NCI-H2029 treated with DMSO at 0.1 percent for 48 hours (cell line): ENCODE results near the gene CPN2.
A peak's percentile ranks its signal among the peaks of the same experiment; 100 is the strongest.

Experiments used
- DNase-seq: peaks from one replicate; lab custom pipeline; 2025; lab: John Stamatoyannopoulos, UW

CPN2 gene

DNA sequence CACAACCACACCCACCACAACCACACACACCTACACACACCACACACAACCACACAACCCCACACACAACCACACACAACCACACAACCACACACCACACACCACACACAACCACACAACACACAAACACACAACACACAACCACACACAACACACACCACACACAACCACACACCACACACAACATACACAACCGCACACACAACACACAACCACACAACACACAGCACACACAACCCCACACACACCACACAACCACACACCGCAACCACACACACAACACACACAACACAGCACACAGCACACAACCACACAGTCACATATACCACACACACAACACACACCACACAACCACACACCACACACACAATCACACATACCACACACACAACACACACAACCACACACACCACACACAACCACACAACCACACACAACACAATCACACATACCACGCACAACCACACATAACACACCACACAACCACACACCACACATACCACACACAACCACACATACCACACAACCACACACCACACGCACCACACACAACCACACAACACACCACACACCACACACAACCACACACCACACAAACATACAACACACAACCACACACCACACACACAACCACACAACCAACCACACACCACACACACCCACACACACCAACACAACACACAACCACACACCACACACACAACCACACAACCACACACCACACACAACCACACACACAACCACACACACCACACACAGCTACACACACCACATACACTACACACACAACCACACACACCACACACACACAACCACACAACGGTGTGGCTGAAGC, 23.7 kb downstream of the CPN2 start:
- no peak for DNase-seq

DNA sequence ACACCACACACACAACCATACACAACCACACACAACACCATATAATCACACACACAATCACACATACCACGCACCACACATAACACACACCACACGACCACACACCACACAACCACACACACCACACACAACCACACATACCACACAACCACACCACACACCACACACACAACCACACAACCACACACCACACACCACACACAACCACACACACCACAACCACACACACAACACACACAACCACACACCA, 24.2 kb downstream of the CPN2 start:
- no peak for DNase-seq

GRCh38 chr3:194326192-194326967, 24.7 kb downstream of the CPN2 start:
- no peak for DNase-seq

DNA sequence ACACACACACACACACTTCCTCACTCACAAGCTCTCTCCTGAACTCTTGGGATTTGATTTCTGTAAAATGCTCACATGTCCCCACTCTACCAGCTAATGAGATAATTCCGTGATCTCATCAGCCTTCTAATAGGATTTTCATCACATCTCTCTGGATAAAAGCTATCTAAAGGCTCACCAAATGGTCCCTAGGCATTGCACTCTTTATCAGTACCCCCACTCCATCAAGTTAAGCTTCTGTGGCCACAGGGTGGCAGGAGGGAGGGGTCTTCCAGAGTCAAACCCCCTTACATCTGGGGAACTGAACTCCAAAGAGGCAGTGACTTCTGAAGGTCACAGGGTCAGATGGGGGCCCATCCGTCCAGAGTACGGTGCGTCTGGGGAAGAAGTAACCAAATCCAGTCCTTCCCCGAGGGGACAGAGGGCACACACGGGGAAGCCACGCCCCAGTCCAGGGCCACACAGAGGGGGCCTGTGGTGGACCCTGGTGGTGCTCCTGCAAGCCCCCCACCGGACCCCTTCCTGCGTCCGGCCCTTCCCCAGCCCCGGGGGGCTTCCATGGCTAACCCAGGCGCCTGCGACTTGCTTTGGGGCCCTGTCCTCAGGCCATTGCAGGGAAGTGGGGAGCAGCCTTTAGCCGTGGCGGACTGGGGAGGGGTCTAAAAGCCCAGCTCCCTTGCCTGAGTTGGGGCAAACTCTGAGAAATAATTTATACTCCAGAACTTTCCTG, 25.5 kb downstream of the CPN2 start:
- DNase-seq: no peak

DNA sequence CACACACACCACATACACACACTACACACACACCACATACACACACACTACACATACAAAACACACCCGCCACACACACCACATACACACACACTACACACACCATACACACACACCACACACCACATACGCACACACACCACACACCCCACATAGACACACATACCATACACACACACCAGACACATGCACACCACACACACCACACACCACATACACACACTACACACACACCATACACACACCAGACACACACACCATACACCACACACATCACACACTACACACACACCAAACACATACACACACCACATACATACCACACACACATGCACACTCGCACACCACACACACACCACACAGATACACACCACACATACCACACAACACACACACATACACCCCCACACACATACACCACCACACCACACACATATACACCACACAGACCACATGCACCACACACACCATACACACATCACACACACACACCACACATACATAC, 26.3 kb downstream of the CPN2 start:
- DNase-seq: no peak

GRCh38 chr3:194323785-194324735, 27.1 kb downstream of the CPN2 start:
- no peak for DNase-seq

DNA sequence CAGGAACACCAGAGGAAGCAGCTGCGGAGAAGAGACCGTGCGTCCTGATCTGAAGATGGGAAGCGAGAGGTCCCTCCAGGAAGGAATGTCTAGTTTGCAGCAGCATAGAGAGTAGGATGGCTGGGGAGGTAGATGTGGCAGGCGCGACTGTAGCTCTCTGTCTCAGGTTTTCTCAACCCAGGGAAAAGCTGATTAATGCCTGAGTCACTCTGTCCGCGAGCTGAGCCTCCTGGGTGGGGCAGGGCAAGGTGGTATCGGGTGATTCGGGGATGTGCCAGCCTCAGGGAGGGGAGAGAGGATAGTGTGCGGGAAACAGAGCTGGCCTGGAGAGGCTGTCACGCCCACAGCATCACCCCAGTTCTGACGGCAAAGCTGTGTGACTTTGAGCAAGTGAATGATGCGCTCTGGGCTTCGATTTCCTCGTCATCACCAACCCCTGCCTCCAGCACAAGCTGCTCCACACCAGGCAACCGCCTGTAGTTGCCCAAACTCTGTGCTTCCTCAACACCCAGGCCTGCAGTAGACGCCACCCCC, 28.4 kb downstream of the CPN2 start:
- no peak for DNase-seq

- DNase-seq: no peak
These were observed 29.2 kb downstream of the CPN2 start for GRCh38 chr3:194321693-194322640.

GRCh38 chr3:194320744-194321243, 30.3 kb downstream of the CPN2 start:
- DNase-seq: no peak

DNA sequence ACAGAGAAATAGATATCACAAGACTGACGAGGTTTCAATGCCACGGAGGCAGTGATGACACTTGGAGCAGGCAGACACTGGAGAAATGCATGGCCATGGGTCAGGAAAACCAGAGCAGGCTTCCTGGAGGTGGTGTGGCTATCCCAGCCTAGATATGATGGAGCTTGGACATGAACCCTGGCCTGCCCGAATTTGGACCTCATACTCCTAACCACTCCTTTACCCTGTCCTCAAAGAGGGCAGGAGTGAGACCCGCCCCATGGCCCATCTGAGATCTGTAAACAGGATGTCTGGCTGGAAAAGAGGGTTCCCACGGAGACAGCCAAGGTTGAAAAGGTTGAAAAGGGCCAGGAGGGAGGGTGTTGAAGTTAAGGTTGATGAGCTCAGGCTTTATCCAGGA, 31.0 kb downstream of the CPN2 start:
- no peak for DNase-seq

DNA sequence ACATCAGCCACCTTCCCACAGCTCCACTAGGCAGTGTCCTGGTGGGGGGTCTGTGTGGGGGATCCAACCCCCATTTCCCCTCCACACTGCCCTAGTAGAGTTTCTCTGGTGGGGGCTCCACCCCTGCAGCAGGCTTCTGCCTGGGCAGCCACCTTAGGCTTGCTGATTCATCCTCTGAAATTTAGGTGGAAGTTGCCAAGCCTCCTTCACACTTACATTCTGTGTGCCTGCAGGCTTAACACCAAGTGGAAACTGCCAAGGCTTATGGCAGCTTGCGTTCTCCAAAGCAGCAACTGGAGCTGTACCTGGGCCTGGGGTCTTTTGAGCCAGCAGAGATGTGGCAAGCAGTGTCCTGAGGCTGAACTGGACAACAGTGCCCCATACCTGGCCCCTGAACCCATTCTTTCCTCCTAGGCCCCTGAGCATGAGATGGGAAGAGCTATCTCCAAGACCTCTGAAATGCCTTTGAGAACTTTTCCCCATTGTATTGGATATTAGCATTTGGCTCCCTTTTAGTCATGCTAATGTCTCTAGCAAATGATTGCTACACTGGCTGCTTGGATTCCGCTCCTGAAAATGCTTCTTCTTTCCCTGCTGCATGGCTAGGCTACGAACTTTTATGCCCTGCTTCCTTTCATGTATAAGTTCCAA, 32.5 kb downstream of the CPN2 start:
- no peak for DNase-seq

GRCh38 chr3:194316918-194317317, 34.2 kb downstream of the CPN2 start:
- DNase-seq: no peak

DNA sequence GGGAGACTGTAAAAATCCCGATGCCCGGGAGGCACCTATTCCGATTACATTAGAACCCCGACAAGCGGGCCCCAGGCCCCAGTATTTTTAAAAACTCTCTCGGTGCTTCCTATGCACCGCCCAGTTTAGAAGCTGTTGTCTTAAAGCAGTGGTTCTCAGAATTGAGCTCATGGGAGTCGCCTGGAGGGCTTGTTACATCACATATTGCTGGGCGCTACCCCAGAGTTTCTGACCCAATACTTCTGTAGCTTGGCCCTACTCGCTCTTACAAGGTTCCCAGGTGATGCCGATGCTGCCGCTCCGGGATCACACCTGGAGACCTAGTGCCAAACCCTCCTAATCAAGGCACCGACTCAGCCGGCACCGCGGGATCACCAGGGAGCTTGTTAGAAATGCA, 35.2 kb downstream of the CPN2 start:
- DNase-seq: no peak

GRCh38 chr3:194315088-194315964, 35.8 kb downstream of the CPN2 start:
- peak; percentile 63 for DNase-seq

- no peak for DNase-seq
These were observed 36.6 kb downstream of the CPN2 start for GRCh38 chr3:194314388-194315068.

DNA sequence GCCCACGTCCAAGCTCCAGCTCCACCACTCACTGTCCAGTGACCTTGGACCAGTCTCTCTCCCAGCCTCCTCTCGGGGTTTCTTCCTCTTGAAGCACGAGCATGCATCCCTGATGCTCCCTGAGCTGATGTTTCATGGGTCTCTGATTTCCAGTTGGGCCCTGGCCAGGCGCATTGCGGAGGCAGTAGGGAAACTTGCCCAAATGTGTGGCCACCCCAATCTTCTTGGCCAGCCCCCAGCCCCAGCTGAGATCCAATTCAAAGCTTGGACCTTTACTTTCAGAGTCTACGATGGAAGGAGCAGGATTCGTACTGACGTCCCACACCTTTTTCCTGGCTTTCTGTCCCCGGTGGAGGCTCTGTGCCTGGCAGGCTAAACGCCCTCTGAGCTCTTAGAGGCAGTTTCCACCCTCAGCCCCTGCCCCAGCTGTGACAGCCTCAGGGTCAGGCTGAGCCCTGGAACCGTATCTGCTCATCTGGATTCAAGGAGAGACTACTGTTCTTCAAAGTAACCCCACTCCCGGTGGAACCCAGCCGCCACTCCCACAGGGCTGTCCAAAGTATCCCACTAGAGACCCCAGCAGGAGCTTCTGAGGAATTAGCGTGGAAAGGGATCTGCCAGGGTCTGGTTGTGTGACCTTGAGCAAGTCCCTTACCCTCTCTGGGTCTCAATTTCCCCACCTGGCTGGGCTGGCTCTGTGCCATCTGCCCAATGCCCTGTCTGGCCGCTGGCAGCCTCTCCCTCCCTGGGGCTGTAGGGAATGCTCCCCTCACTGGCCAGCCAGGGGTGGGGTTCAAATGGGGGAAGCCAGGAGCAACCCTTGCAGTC, 37.4 kb downstream of the CPN2 start:
- DNase-seq: no peak

DNA sequence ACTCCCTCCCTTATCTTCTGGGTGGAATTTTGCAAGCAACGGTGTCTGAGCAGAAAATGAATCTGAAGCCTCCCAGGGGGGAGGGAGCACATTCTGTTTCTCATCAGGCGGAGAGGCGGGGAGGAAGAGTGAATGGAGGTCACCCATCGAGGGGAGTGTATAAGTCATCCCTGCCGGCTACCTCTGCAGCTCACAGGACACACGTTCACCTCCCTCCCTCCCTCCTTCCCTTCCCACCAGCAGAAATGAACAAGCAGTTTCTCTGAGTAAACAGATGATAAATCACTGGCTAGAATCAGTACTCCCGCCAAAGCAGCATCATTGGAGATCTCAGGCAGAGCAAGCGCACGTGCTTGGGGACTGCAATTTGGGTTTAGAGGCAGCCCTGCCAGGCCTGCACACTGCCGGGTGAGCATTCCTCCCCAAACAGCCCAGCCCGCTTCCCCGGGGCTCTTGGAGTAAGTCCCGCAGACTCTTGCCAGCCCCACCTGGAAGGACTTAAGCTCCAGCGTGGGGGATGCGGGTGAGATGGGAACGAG, 38.3 kb downstream of the CPN2 start:
- DNase-seq: peak; percentile 68
